C4-2B (cell line): ENCODE measurements around the gene IPO9.

ENCODE experiments used
- CTCF ChIP-seq: fragments of 450-650 bp; conservative IDR thresholded peaks from 2 replicates; pipeline ENCODE4 v1.5.1; 2017; ENCODE audit warnings: mild to moderate bottlenecking
- ZFX ChIP-seq: fragments of 450-650 bp; IDR thresholded peaks from 2 replicates; pipeline ENCODE4 v1.6.1; 2017

- TF ChIP-seq CTCF = no peak
- no peak for TF ChIP-seq ZFX
Measured at GRCh38 chr1:201912832-201913231, 83.9 kb downstream of the IPO9 start.
